NOMO-1 (cell line): ENCODE measurements around the gene SCAI.
"Not testable (repeated sequence)": the region's sequence is repeated elsewhere in the genome, so short reads cannot be mapped to it uniquely, and the experiment has no call there.

Experiments
- DNase-seq, 2 experiments: peaks; one replicate each; lab custom pipeline; 2025; ENCODE audit not compliant: unreplicated experiment in 2 of 2; lab: John Stamatoyannopoulos, UW

Gene SCAI

DNA sequence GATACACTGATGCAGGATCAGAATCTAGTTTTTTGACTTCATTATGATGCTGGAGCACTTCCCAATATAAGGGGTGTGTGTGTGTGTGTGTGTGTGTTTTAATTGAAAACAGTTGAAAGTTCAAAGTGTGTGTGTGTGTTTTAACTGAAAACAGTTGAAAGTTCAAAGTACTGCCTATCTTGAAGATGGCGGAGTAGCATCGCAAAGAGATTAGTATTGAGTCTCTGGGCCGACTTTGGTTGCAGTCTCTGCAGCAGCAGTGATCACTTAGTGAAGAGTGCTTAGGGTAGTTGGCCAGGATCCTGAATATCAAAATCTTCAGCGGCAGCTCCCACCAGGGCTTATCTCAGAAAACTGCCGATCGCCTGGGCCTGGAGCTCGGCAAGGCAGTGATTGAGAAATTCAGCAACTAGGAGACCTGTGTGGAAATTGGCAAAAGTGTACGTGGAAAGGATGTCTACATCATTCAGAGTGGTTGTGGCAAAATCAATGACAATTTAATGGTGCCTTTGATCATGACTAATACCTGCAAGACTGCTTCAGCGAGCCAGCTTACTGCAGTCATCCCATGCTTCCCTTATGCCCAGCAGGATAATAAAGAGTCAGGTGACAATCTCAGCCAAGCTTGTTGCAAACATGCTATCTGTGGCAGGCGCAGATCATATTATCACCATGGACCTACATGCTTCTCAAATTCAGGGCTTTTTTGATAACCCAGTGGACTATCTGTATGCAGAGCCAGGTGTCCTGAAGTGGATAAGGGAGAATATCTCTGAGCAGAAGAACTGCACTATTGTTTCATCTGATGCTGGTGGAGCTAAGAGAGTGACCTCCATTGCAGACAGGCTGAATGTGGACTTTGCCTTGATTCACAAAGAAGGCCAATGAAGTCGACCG, 7.3 kb upstream of the SCAI start:
- no peak for DNase-seq

DNA sequence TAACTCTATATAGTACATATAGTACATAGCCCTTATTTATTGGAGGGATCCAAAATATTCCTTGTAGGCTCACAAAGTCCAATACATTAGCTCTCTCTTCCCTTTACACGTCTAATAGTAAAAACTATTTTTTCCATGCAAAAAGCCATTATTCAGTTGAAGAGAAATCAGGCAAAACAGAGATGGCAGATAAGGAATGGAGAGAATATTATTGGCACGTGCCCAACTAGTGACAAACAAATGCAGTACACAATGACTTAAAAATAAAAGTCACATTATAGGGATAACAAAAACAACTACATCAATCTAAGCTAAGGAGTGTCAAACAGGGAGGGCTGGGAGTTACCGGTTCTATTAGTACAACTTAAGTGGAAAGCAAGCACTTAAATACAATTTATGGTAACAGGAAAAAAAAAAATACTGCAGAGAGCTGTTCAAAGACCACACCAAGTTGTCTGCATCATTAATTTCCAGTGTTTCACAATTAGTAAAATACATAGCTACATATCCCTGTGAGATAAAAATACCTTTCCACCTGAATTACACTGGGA, 4.1 kb upstream of the SCAI start:
- DNase-seq: no peak

DNA sequence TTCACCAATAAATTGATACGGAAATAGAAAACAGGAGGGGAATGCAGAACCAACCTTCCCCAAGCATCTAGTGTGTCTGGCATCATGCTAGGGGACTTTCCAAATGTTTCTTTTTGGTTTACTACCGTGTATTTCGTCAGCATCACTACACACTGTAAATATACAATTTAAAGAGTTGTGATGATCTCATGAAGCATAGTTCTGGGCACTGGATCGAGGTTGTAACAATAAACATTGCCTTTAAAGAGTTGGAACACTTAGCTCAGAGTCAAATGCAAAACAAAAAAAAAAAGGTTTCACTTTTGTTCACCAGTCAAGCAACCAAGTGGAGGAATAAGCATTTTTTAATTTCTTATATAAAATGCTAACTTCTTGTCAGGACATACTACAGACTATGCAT, 2.9 kb upstream of the SCAI start:
- DNase-seq: no peak

GRCh38 chr9:125145425-125145824, 2.1 kb upstream of the SCAI start:
- DNase-seq: peak; percentile 1 to 26

- peak; percentile 1 to 24 for DNase-seq
Observed at GRCh38 chr9:125142560-125143376, 560 bp downstream of the SCAI start.

DNA sequence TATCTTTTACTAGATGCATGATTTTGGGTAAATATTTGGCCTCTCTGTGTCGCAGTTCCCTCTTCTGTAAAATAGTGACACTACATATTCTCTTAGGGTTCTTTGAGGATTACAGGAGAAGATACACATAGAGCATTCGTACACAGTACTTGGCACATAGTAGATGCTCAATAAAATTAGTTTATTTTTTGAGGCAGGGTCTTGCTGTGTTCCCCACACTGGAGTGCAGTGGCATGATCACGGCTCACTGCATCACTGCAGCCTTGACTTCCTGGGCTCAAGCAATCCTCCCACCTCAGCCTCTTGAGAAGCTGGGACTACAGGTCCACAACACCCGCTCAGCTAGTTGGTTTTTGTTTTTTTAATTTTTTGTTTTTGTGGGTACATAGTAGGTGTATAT, 1.6 kb downstream of the SCAI start:
- no peak for DNase-seq

- no peak for DNase-seq
Observed at GRCh38 chr9:125141251-125141650, 2.1 kb downstream of the SCAI start.

DNA sequence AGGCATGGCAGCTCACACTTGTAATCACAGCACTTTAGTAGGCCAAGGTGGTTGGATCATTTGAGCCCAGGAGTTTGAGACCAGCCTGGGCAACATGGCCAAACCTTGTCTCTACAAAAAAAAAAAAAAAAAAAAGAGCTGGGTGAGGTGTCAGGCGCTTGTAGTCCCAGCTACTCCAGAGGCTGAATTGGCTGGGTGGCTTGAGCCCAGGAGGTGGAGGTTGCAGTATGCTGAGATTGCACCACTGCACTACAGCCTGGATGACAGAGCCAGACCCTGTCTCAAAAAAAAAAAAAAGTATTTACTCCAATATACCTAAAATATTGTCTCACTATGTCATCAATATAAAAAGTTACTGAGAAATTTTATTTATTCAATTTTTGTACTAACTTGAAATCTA, 2.8 kb downstream of the SCAI start:
- DNase-seq: no peak

GRCh38 chr9:125137200-125137599, 6.1 kb downstream of the SCAI start:
- DNase-seq: no peak

DNA sequence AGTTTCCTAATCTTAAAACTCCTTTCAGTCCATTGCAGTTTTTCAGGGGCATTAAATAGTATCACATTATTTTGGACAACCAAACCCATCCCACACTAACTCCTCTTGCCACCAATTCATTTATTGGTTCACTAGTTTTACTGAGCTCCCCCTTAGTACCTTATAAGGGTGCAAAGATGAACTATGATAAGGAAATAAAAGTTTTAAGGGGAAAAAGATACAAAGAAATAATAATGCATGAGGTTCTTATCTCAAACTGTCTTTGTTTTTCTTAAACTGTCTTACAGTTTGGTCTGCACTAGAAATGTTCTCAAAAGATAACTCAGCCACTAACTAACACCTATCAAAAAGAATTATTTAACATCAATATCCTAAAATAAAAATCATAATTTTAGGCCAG, 8.4 kb downstream of the SCAI start:
- DNase-seq: no peak

GRCh38 chr9:125133403-125134329, 9.7 kb downstream of the SCAI start:
- no peak for DNase-seq

- no peak for DNase-seq
Observed at GRCh38 chr9:125131778-125132177, 11.6 kb downstream of the SCAI start.

DNA sequence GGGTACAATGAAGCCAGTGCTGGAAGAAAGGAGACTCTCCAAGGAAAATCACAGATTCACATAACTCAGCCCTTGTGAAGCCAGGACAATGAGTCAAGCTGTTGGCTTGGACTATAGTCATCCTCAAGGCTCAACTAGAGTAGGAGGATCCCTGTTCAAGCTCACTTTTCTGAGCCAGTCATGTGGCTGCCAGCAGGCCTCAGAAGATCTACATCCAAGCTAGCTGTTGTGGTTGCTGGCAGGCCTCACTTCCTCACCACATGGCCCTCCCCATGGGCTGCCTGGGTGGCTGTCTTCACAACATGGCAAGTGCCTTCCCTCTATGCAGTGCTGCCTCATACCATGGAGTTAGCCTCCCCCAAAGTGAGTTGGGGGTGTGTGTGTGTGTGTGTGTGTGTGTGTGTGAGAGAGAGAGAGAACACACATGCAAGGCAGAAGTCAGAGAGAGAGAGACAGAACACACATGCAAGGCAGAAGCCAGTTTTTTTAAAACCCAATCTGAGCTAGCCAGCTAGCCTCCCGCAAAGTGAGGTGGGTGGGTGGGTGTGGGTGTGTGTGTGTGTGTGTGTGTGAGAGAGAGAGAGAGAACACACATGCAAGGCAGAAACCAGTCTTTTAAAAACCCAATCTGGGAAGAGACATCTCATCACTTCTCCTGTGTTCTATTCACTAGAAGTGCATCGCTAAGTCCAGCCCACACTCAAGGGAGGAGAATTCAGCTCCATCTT, 17.1 kb downstream of the SCAI start:
- peak; percentile 78 to 81 for DNase-seq

DNA sequence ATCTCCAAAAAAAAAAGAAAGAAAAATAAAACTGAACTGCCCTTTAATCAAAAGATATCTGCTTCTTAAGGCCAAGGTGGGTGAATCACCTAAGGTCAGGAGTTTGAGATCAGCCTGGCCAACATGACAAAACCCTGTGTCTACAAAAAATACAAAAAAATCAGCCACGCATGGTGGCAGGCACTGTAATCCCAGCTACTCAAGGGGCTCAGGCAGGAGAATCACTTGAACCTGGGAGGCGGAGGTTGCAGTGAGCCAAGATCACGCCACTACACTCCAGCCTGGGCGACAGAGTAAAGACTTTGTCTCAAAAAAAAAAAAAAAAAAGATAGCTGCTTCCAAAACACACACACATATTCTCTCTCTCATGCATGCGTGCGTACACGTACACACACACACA, 17.8 kb downstream of the SCAI start:
- no peak for DNase-seq

DNA sequence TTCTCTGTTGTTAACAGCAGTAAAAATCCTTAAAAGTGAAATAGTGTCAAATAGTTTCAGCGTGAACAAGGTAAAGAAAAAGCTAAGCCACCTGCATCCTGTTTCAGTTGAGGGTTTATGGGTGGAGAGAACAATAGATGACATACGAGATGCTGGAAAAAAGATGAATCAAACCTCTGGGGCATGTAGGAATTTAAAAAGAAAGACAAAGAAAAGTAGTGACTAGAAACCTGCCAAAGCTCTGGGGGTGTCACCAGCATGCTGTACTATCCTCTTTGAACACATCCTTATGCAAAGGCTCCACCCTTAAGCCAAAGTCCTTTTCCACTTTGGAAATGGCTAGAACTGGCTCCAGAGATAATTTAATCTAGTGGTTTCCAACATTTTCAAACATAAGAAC, 22.2 kb downstream of the SCAI start:
- DNase-seq: no peak

GRCh38 chr9:125119643-125120286, 23.6 kb downstream of the SCAI start:
- DNase-seq: no peak

GRCh38 chr9:125118696-125119095, 24.6 kb downstream of the SCAI start:
- DNase-seq: not testable (repeated sequence)

- not testable (repeated sequence) for DNase-seq
Observed at GRCh38 chr9:125114503-125114902, 28.8 kb downstream of the SCAI start.

DNA sequence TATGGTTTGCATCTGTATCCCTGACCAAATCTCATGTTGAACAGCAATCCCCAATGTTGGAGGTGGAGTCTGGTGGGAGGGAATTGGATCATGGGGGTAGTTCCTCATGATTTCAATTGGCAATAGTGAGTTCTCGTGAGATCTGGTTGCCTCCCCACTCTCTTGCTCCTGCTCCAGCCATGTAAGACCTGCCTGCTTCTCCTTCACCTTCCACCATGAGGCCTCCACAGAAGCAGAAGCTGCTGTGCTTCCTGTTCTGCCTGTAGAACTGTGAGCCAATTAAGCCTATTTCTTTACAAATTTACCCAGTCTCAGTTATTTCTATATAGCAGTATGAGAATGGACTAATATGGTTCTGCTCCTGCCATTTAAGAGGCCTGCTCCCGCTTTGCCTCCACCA, 32.9 kb downstream of the SCAI start:
- DNase-seq: peak in 1 of 2 experiments; percentile 16
